Measurements from ENCODE around the gene TFF2. TPM values are rescaled to one million over a fixed set of nuclear protein-coding genes. Genes with fewer than 3 reads are reported as not detected.

Gene TFF2
- total and polyA plus RNA-seq, 4 donors: 2.1 TPM; not detected in 3

GRCh38 chr21:42379426-42380215 lies 28.8 kb upstream of the TFF2 start:
- DNase-seq: peak in 1 of 2 donors; percentile 45
- no peak for ATAC-seq (ENCODE audit: low FRiP score)
- Histone ChIP-seq H3K4me3 (ENCODE audit: low read length in 2 of 2) (no peak overlapping the region), H3K4me1 (ENCODE audit: control insufficient read depth in 1 of 2, insufficient read depth in 2 of 2, low read length in 2 of 2) (no peaks in the 10 kb centered on the region), H3K36me3 (ENCODE audit: control insufficient read depth in 1 of 2, insufficient read depth in 2 of 2, low read length in 1 of 2) (no peaks in the 10 kb centered on the region), H3K27ac (ENCODE audit: low read depth in 1 of 2, low read length in 2 of 2) (no peak overlapping the region), H3K9me3 (ENCODE audit: control insufficient read depth, low read length) (peaks cover 9% of the 10 kb centered on the region), H3K27me3 (ENCODE audit: control insufficient read depth in 1 of 2, insufficient read depth in 2 of 2, low read length in 1 of 2) (no peaks in the 10 kb centered on the region)
- WGBS, 2 donors: 78 to 79% methylated on average over 17 of the region's 17 CpGs
- intact Hi-C loops (cut with DNase I): no loop called here

GRCh38 chr21:42378418-42378817 lies 27.6 kb upstream of the TFF2 start:
- 65 to 67% methylated on average over 8 of the region's 8 CpGs for WGBS, 2 donors
- Histone ChIP-seq H3K27ac (ENCODE audit: low read depth in 1 of 2, low read length in 2 of 2) (no peak overlapping the region), H3K4me1 (ENCODE audit: control insufficient read depth in 1 of 2, insufficient read depth in 2 of 2, low read length in 2 of 2) (no peaks in the 10 kb centered on the region), H3K4me3 (ENCODE audit: low read length in 2 of 2) (no peak overlapping the region), H3K9me3 (ENCODE audit: control insufficient read depth, low read length) (peaks cover 9% of the 10 kb centered on the region), H3K36me3 (ENCODE audit: control insufficient read depth in 1 of 2, insufficient read depth in 2 of 2, low read length in 1 of 2) (no peaks in the 10 kb centered on the region), H3K27me3 (ENCODE audit: control insufficient read depth in 1 of 2, insufficient read depth in 2 of 2, low read length in 1 of 2) (no peaks in the 10 kb centered on the region)
- intact Hi-C loops (cut with DNase I): no loop called here
- peak in 1 of 2 donors; percentile 13 for DNase-seq
- ATAC-seq (ENCODE audit: low FRiP score): no peak

- 84 to 85% methylated on average over 5 of the region's 5 CpGs for WGBS, 2 donors
These were observed 27.2 kb upstream of the TFF2 start for GRCh38 chr21:42377951-42378340.

DNA sequence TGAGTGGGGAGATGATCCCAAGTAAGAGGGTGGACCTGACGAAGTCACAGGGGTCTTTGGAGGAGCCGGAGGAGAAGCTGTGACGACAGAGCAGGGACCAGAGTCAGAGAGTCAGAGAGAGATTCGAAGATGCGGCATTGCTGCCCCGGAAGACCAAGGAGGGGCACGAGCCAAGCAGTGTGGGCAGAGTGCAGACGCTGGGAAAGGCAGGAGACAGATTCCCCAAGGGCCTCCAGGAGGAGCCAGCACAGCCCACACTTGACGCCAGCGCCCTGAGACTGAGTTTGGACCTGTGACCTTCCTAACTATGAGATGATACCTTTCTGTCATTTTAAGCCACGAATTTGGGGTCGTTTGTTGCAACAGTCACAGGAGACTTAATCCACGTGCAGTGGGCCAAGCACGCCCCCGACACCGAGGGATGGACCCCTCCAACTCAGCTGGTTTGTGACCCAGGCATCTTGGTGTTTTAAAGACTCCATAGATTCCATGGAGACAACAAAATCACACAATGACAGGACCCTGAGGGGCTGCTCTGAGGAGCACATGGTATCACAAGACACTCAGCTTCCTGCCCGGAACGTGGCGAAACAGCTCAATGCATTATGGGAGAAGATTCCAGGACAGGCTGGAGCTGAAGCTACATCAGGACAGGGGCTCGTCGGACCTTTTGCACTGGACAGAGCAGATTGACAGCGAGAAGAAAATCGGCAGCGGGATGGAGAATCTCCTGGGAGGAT lies 26.6 kb upstream of the TFF2 start:
- ATAC-seq (ENCODE audit: low FRiP score) (no peak), DNase-seq (peak in 1 of 2 donors; percentile 54)
- intact Hi-C loops (cut with DNase I): no loop called here
- 71 to 72% methylated on average over 24 of the region's 24 CpGs for WGBS, 2 donors
- Histone ChIP-seq H3K27me3 (ENCODE audit: control insufficient read depth in 1 of 2, insufficient read depth in 2 of 2, low read length in 1 of 2) (no peaks in the 10 kb centered on the region), H3K27ac (ENCODE audit: low read depth in 1 of 2, low read length in 2 of 2) (no peak overlapping the region), H3K9me3 (ENCODE audit: control insufficient read depth, low read length) (peaks cover 8% of the 10 kb centered on the region), H3K4me3 (ENCODE audit: low read length in 2 of 2) (no peak overlapping the region), H3K36me3 (ENCODE audit: control insufficient read depth in 1 of 2, insufficient read depth in 2 of 2, low read length in 1 of 2) (no peaks in the 10 kb centered on the region), H3K4me1 (ENCODE audit: control insufficient read depth in 1 of 2, insufficient read depth in 2 of 2, low read length in 2 of 2) (no peaks in the 10 kb centered on the region)

More at GRCh38 chr21:42377951-42378340, 27.2 kb upstream of the TFF2 start:
- Histone ChIP-seq H3K27ac (ENCODE audit: low read depth in 1 of 2, low read length in 2 of 2) (no peak overlapping the region), H3K9me3 (ENCODE audit: control insufficient read depth, low read length) (peaks cover 9% of the 10 kb centered on the region), H3K36me3 (ENCODE audit: control insufficient read depth in 1 of 2, insufficient read depth in 2 of 2, low read length in 1 of 2) (no peaks in the 10 kb centered on the region), H3K4me1 (ENCODE audit: control insufficient read depth in 1 of 2, insufficient read depth in 2 of 2, low read length in 2 of 2) (no peaks in the 10 kb centered on the region), H3K27me3 (ENCODE audit: control insufficient read depth in 1 of 2, insufficient read depth in 2 of 2, low read length in 1 of 2) (no peaks in the 10 kb centered on the region), H3K4me3 (ENCODE audit: low read length in 2 of 2) (no peak overlapping the region)
- ATAC-seq (ENCODE audit: low FRiP score): no peak
- intact Hi-C loops (cut with DNase I): no loop called here
- DNase-seq: peak in 1 of 2 donors; percentile 40

DNA sequence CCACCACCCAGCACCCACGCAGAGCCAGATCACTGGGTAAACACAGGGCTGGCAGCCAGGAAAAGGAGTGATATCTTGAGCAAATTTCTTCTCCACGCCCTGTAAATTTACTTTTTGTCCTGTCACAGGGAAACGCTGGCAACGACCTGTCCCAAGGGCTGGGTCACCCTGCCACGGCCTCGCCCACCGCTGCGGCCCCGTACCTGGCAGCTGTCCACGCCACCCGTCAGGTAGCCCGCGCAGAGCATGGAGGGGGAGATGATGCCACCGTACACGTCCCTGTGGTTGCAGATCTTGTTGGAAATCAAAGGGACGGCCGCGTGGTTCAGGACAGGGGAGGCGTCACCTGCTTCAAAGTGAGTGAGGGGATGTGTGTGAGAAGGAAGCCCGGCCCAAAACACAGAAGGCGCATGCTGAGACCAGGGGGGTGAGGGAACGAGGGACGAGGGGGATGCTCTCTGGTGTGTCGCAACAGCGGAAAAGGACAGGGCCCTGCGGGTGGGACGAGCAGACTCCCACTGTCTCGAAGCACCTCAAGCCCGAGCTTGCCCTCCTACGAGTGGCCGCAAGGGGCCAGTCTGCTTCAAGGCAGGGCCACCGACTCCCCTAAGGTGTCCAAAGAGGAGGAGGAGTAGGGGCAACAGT lies 25.7 kb upstream of the TFF2 start:
- intact Hi-C loops (cut with DNase I): no loop called here
- Histone ChIP-seq H3K27ac (ENCODE audit: low read depth in 1 of 2, low read length in 2 of 2) (no peak overlapping the region), H3K27me3 (ENCODE audit: control insufficient read depth in 1 of 2, insufficient read depth in 2 of 2, low read length in 1 of 2) (no peaks in the 10 kb centered on the region), H3K4me3 (ENCODE audit: low read length in 2 of 2) (no peak overlapping the region), H3K4me1 (ENCODE audit: control insufficient read depth in 1 of 2, insufficient read depth in 2 of 2, low read length in 2 of 2) (no peaks in the 10 kb centered on the region), H3K36me3 (ENCODE audit: control insufficient read depth in 1 of 2, insufficient read depth in 2 of 2, low read length in 1 of 2) (no peaks in the 10 kb centered on the region), H3K9me3 (ENCODE audit: control insufficient read depth, low read length) (peaks cover 2% of the 10 kb centered on the region)
- ATAC-seq (ENCODE audit: low FRiP score): no peak
- peak in 1 of 2 donors; percentile 69 for DNase-seq
- 71% methylated on average over 32 of the region's 32 CpGs for WGBS, 2 donors

DNA sequence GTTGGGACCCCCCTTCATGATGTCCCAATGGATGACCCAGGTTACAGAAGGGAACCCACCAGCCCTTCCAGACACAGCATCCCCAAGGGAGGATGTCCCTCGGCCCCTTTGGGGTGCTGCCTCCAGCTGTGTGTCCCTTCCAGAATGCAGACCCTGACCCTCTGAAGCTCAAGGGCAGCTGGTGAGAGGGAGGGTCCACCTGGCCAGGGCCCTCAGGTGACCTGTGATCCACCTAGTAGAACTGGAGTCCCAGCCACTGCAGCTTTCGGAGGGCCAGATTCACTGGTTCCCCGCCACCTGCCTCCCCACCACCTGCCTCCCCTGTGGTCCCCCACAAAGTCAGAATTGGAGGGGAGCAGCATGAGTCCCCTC lies 25.2 kb upstream of the TFF2 start:
- H3K27ac ChIP-seq (ENCODE audit: low read depth in 1 of 2, low read length in 2 of 2): no peak overlapping the region
- H3K36me3 ChIP-seq (ENCODE audit: control insufficient read depth in 1 of 2, insufficient read depth in 2 of 2, low read length in 1 of 2): no peaks in the 10 kb centered on the region
- H3K4me3 ChIP-seq (ENCODE audit: low read length in 2 of 2): no peak overlapping the region
- no peaks in the 10 kb centered on the region for H3K9me3 ChIP-seq (ENCODE audit: control insufficient read depth, low read length)
- no peaks in the 10 kb centered on the region for H3K4me1 ChIP-seq (ENCODE audit: control insufficient read depth in 1 of 2, insufficient read depth in 2 of 2, low read length in 2 of 2)
- DNase-seq (peak in 1 of 2 donors; percentile 59), ATAC-seq (ENCODE audit: low FRiP score) (no peak)
- intact Hi-C loops (cut with DNase I): no loop called here
- H3K27me3 ChIP-seq (ENCODE audit: control insufficient read depth in 1 of 2, insufficient read depth in 2 of 2, low read length in 1 of 2): no peaks in the 10 kb centered on the region
- WGBS, 2 donors: 74 to 86% methylated on average over 3 of the region's 3 CpGs

DNA sequence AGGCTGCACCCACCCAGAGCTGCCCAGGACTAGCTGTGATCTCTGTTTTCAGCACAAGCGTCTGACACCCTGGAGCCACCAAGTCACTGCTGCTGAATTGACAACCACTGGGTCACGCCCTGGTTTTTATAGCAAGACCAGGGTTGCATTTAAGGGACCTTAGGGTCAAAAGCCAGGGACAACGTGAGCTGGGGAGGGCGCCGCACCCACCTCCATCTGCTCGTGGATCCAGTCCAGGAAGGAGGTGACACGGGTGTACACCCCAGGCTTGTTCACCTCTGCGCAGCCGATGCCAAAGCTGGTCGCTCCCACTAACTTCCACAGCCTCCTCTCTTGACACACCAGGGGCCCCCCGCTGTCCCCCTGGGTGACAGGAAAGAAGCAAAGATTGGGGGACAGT lies 24.7 kb upstream of the TFF2 start:
- no peaks in the 10 kb centered on the region for H3K27me3 ChIP-seq (ENCODE audit: control insufficient read depth in 1 of 2, insufficient read depth in 2 of 2, low read length in 1 of 2)
- no peak overlapping the region for H3K27ac ChIP-seq (ENCODE audit: low read depth in 1 of 2, low read length in 2 of 2)
- DNase-seq (peak in 1 of 2 donors; percentile 51), ATAC-seq (ENCODE audit: low FRiP score) (no peak)
- no peaks in the 10 kb centered on the region for H3K9me3 ChIP-seq (ENCODE audit: control insufficient read depth, low read length)
- no peaks in the 10 kb centered on the region for H3K4me1 ChIP-seq (ENCODE audit: control insufficient read depth in 1 of 2, insufficient read depth in 2 of 2, low read length in 2 of 2)
- 64 to 67% methylated on average over 11 of the region's 11 CpGs for WGBS, 2 donors
- intact Hi-C loops (cut with DNase I): no loop called here
- no peak overlapping the region for H3K4me3 ChIP-seq (ENCODE audit: low read length in 2 of 2)
- H3K36me3 ChIP-seq (ENCODE audit: control insufficient read depth in 1 of 2, insufficient read depth in 2 of 2, low read length in 1 of 2): no peaks in the 10 kb centered on the region

GRCh38 chr21:42374864-42375499 lies 24.2 kb upstream of the TFF2 start:
- WGBS, 2 donors: 13 to 19% methylated on average over 23 of the region's 23 CpGs

More at GRCh38 chr21:42374864-42375499, 24.2 kb upstream of the TFF2 start:
- no peak overlapping the region for H3K4me3 ChIP-seq (ENCODE audit: low read length in 2 of 2)
- H3K4me1 ChIP-seq (ENCODE audit: control insufficient read depth in 1 of 2, insufficient read depth in 2 of 2, low read length in 2 of 2): no peaks in the 10 kb centered on the region
- no peak overlapping the region for H3K27ac ChIP-seq (ENCODE audit: low read depth in 1 of 2, low read length in 2 of 2)
- no peaks in the 10 kb centered on the region for H3K27me3 ChIP-seq (ENCODE audit: control insufficient read depth in 1 of 2, insufficient read depth in 2 of 2, low read length in 1 of 2)
- no peaks in the 10 kb centered on the region for H3K36me3 ChIP-seq (ENCODE audit: control insufficient read depth in 1 of 2, insufficient read depth in 2 of 2, low read length in 1 of 2)
- intact Hi-C loops (cut with DNase I): no loop called here
- ATAC-seq (ENCODE audit: low FRiP score): no peak
- peak in 1 of 2 donors; percentile 51 for DNase-seq
- no peaks in the 10 kb centered on the region for H3K9me3 ChIP-seq (ENCODE audit: control insufficient read depth, low read length)
